ENCODE results near the gene SLC29A1. TPM values are rescaled to one million over a fixed set of nuclear protein-coding genes. Genes with fewer than 3 reads are reported as not detected.

SLC29A1 gene
- total and polyA plus RNA-seq, 8 donors, result 22.4 to 48.2 (median 28.5) TPM

- DNase-seq (peak in 1 of 4 donors; percentile 43), ATAC-seq (peak; percentile 60)
- Histone ChIP-seq H3K4me1 (peaks cover 0 to 11% of the 10 kb centered on the region in 2 donors), H3K9me3 (no peaks in the 10 kb centered on the region), H3K36me3 (no peaks in the 10 kb centered on the region), H3K27me3 (no peaks in the 10 kb centered on the region), H3K4me3 (no peak overlapping the region), H3K27ac (no peak overlapping the region)
- intact Hi-C loops (cut with DNase I), result no loop called here
- TF ChIP-seq, protein P1, sequence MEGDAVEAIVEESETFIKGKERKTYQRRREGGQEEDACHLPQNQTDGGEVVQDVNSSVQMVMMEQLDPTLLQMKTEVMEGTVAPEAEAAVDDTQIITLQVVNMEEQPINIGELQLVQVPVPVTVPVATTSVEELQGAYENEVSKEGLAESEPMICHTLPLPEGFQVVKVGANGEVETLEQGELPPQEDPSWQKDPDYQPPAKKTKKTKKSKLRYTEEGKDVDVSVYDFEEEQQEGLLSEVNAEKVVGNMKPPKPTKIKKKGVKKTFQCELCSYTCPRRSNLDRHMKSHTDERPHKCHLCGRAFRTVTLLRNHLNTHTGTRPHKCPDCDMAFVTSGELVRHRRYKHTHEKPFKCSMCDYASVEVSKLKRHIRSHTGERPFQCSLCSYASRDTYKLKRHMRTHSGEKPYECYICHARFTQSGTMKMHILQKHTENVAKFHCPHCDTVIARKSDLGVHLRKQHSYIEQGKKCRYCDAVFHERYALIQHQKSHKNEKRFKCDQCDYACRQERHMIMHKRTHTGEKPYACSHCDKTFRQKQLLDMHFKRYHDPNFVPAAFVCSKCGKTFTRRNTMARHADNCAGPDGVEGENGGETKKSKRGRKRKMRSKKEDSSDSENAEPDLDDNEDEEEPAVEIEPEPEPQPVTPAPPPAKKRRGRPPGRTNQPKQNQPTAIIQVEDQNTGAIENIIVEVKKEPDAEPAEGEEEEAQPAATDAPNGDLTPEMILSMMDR (IDR thresholded peaks at IDR 0.05), result no peak
Observed at GRCh38 chr6:44177691-44178423, 45.5 kb upstream of the SLC29A1 start.

- ATAC-seq, result no peak
- DNase-seq, result peak in 1 of 4 donors; percentile 19
- intact Hi-C loops (cut with DNase I), result no loop called here
- TF ChIP-seq, protein P1 (IDR thresholded peaks at IDR 0.05), result no peak
- Histone ChIP-seq H3K4me3 (no peak overlapping the region), H3K9me3 (no peaks in the 10 kb centered on the region), H3K4me1 (peaks cover 0 to 10% of the 10 kb centered on the region in 2 donors), H3K36me3 (no peaks in the 10 kb centered on the region), H3K27me3 (no peaks in the 10 kb centered on the region), H3K27ac (no peak overlapping the region)
Observed at GRCh38 chr6:44178424-44179071, 44.8 kb upstream of the SLC29A1 start.

DNA sequence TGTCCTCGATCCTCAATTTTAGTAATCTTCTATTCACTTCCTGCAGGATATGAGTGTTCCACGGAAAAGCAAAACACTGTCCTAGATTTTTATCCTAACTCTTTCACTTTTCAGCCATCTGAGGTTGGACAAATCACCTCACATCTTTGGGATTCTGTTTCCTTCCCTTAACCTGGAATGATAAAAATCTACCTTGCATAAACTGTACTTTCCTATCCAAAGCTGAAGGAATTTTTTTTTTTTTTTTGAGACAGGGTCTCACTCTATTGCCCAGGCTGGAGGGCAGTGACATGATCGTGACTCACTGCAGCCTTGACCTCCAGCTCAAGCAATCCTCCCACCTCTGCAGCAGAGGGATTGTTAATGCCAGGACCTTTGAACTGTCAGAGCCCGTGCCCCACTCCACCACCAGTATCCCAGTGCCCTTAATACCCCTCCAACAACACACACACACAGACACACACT is 44.3 kb upstream of the SLC29A1 start:
- intact Hi-C loops (cut with DNase I), result no loop called here

DNA sequence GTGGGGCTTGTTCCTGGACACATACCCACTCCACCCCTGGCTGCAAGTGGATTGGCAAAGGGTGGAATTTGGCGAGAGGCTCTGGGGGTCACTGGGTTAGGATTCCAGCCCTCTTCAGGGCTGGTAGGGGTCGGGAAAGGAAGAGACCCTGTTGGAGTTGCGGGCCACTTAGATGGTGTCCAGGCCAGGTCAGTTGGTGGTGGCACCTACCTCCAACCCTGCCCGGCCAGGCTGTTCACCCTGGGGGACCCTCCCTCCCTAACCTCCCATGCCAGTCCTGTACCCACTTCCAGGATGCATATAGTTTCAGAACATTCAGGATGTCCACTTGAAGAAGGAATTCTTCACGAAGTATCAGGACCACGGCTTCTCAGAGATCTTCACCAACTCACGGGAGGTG is 43.7 kb upstream of the SLC29A1 start:
- Histone ChIP-seq H3K36me3 (no peaks in the 10 kb centered on the region), H3K9me3 (no peaks in the 10 kb centered on the region), H3K4me1 (peaks cover 0 to 10% of the 10 kb centered on the region in 2 donors), H3K27me3 (no peaks in the 10 kb centered on the region), H3K27ac (no peak overlapping the region), H3K4me3 (no peak overlapping the region)
- no peak for ATAC-seq
- DNase-seq, result no peak
- TF ChIP-seq, protein P1 (IDR thresholded peaks at IDR 0.05), result no peak
- intact Hi-C loops (cut with DNase I), result no loop called here

More for the DNA sequence above, 44.3 kb upstream of the SLC29A1 start:
- H3K4me1 ChIP-seq, result peaks cover 0 to 10% of the 10 kb centered on the region in 2 donors
- H3K27ac ChIP-seq, result no peak overlapping the region
- H3K27me3 ChIP-seq, result no peaks in the 10 kb centered on the region
- DNase-seq, result no peak
- H3K9me3 ChIP-seq, result no peaks in the 10 kb centered on the region
- H3K4me3 ChIP-seq, result no peak overlapping the region
- no peaks in the 10 kb centered on the region for H3K36me3 ChIP-seq
- TF ChIP-seq, protein P1 (IDR thresholded peaks at IDR 0.05), result no peak
- no peak for ATAC-seq

GRCh38 chr6:44180406-44180805 is 43.0 kb upstream of the SLC29A1 start:
- no peaks in the 10 kb centered on the region for H3K9me3 ChIP-seq
- H3K27ac ChIP-seq, result no peak overlapping the region
- ATAC-seq (no peak), DNase-seq (no peak)
- no peaks in the 10 kb centered on the region for H3K27me3 ChIP-seq
- H3K36me3 ChIP-seq, result no peaks in the 10 kb centered on the region
- peaks cover 0 to 10% of the 10 kb centered on the region in 2 donors for H3K4me1 ChIP-seq
- H3K4me3 ChIP-seq, result no peak overlapping the region
- intact Hi-C loops (cut with DNase I), result no loop called here
- TF ChIP-seq, protein P1 (IDR thresholded peaks at IDR 0.05), result no peak
